Embryonic facial prominence (tissue), 1 donor: ENCODE measurements around the gene SHOX.
"Not testable (repeated sequence)": the region's sequence is repeated elsewhere in the genome, so short reads cannot be mapped to it uniquely, and the experiment has no call there.

Experiments
- DNase-seq: peaks from one replicate; pipeline ENCODE4 v3.0.0-alpha.2; 2016; ENCODE audit errors: extremely low spot score

SHOX gene

DNA sequence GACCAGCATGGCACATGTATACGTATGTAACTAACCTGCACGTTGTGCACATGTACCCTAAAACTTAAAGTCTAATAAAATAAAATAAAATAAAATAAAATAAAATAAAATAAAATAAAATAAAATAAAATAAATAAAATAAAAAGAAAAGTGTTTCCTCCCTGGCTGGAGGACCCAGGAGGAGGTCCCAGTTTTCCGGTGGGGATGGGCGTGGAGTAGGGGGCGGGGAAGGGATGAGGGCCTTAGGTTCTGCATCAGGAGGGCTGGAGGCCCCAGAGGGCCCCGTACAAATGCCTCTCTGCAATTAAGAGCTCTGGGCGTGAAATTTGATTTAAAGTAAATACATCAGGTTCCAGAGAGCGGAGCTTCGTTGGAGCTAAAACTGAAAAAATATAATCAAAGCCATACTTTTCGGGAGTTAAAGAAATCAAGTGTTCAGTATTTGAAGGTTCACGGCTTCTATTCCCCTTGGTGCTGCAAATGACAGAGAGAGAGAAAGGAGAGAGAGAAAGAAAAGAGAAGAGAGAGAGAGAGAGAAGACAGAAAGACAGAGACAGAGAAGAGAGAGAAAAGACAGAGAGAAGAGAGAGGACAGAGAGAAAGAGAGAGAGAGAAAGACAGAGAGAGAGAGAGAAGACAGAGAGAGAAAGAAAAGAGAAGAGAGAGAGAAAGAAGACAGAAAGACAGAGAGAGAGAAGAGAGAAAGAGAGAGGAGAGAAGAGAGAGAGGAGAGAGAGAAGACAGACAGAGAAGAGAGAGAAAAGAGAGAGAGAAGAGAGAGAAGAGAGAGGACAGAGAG, 8.7 kb upstream of the SHOX start:
- no peak for DNase-seq

DNA sequence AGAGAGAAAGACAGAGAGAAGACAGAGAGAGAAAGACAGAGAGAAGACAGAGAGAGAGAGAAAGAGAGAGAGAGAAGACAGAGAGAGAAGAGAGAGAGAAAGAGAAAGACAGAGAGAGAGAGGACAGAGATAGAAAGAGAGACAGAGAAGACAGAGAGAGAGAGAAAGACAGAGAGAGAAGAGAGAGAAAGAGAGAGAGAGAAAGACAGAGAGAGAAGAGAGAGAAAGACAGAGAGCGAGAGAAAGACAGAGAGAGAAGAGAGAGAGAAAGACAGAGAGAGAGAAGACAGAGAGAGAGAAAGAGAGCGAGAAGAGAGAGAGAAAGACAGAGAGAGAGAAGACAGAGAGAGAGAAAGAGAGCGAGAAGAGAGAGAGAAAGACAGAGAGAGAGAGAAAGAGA, 7.8 kb upstream of the SHOX start:
- DNase-seq: not testable (repeated sequence)

GRCh38 chrX:623268-623598, 7.4 kb upstream of the SHOX start:
- DNase-seq: no peak

GRCh38 chrX:623599-624315, 6.8 kb upstream of the SHOX start:
- no peak for DNase-seq

DNA sequence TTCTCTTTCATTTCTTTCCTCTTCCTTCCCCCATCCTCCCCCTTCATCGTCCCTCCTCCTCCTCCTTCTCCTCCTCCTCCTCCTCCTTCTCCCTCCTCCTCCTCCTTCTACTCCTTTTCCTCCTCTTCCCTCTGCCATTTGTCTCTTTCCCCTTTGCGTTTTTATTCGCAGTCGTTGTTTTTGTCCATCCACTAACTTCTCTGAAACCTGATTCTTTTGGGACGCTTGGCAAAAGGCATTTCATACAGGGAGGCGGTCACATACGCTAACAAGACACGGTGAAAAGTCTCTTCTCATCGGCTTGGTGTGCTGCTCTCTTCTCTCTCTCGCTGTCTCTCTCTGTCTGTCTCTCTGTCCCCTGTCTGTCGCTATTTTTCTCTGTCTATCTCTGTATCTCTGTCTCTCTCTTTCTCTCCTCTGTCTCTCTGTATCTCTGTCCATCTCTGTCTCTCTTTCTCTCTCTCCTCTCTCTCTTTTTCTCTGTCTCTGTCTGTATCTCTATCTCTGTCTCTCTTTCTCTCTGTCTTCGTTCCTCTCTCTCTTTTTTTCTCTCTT, 5.4 kb upstream of the SHOX start:
- no peak for DNase-seq

GRCh38 chrX:626047-626446, 4.5 kb upstream of the SHOX start:
- not testable (repeated sequence) for DNase-seq

DNA sequence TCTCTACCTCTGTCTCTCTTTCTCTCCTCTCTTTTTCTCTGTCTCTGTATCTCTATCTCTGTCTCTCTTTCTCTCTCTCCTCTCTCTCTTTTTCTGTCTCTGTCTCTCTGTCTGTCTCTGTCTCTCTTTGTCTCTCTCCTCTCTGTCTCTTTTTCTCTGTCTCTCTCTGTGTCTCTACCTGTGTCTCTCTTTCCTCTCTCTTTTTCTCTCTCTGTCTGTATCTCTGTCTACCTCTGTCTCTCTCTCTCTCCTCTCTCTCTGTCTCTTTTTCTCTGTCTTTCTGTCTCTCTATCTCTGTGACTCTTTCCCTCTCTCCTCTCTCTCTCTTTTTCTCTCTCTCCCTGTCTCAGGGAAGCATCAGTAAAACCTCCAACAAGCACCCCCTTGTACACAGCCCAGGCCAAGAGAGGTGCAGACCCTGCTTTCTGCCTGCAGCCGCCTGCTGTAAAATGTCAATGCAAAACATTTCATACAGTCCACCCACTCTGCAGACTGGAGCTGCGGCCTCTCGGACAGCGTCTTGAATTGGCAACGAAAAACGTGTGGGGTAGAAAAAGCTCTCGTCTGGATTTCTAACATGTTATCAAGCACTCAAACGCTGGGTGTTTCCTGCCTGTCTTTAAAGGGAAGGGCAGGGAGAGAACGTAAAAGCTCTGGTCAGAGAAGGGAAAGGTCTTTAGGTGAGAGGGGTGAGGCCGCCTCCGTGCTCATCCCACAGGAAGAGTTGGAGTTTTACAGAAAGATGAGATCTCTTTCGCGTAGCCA, 3.7 kb upstream of the SHOX start:
- no peak for DNase-seq

DNA sequence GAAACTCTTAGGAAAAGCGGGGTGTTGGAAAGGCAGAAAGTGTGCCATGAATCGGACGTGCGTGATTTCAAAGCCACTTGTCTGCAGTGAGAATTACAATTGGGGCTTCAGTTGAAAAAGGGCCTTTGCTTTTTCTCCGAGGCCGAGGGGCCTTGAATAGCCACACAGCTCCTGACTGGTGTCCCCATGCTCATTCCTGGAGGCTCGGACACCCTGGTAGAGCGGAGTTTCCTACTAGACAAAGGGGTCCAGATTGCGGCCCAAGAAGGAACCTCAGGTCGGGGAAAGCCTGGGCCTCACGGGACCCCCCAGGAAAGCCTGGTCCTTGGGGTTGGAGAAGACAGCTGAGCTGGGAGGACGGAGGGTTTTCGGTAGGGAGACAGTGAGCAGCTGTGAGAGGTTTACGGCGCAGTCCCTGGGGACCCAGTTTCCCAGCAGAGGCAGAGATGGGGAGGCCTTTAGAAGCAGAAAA, 3.0 kb upstream of the SHOX start:
- no peak for DNase-seq

GRCh38 chrX:627995-628394, 2.6 kb upstream of the SHOX start:
- no peak for DNase-seq

DNA sequence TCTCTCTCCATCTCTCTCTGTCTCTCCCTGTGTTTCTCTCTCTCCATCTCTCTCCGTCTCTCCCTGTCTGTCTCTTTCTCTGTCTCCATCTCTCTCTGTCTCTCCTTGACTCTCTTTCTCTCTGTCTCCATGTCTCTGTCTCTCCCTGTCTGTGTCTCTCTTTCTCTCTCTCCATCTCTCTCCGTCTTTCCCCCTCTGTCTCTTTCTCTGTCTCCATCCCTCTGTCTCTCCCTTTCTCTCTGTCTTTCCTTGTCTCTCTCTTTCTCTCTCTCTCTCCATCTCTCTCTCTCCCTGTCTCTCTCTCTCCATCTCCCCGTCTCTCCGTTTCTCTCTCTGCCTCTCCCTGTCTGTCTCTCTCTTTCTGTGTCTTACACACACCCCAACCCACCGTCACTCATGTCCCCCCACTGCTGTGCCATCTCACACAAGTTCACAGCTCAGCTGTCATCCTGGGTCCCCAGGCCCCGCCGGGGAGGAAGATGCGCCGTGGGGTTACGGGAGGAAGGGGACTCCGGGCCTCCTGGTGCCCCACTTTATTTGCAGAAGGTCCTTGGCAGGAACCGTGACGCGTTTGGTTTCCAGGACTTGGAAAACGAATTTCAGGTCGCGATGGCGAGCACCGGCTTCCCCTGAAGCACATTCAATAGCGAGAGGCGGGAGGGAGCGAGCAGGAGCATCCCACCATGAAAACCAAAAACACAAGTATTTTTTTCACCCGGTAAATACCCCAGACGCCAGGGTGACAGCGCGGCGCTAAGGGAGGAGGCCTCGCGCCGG, 1.2 kb upstream of the SHOX start:
- DNase-seq: no peak

- DNase-seq: no peak
Observed at GRCh38 chrX:630007-630611, 482 bp upstream of the SHOX start.

- DNase-seq: no peak
Observed at GRCh38 chrX:631802-632365, 1.3 kb downstream of the SHOX start.

GRCh38 chrX:632366-633042, 1.9 kb downstream of the SHOX start:
- no peak for DNase-seq

- no peak for DNase-seq
Observed at GRCh38 chrX:633043-633984, 2.7 kb downstream of the SHOX start.

GRCh38 chrX:633985-634958, 3.7 kb downstream of the SHOX start:
- no peak for DNase-seq

GRCh38 chrX:635428-636090, 5.0 kb downstream of the SHOX start:
- no peak for DNase-seq

- DNase-seq: no peak
Observed at GRCh38 chrX:636981-637659, 6.5 kb downstream of the SHOX start.
